Sigmoid colon (tissue), 7 donors: Measurements from ENCODE around the gene PARP6. TPM values are rescaled to one million over a fixed set of nuclear protein-coding genes. Genes with fewer than 3 reads are reported as not detected.
"Not testable (repeated sequence)": the region's sequence is repeated elsewhere in the genome, so short reads cannot be mapped to it uniquely, and the experiment has no call there.

Experiments used
- DNase-seq: peaks from one replicate; pipeline ENCODE4 v3.0.0-alpha.2; 2019
- H3K27ac ChIP-seq, 4 donors: fragments of 200-600 bp; sonication (generic); one replicate each; pipeline ENCODE4 v1.5.1; 2016 to 2019; ENCODE audit warnings: mild to moderate bottlenecking in 1 of 4
- H3K27me3 ChIP-seq, 3 donors: fragments of 200-600 bp; sonication (generic); one replicate each; pipeline ENCODE4 v1.5.1; 2019; ENCODE audit warnings: mild to moderate bottlenecking in 1 of 3
- H3K36me3 ChIP-seq, 4 donors: fragments of 200-600 bp; sonication (generic); one replicate each; pipeline ENCODE4 v1.5.1; 2016 to 2019
- H3K4me1 ChIP-seq, 4 donors: fragments of 200-600 bp; sonication (generic); one replicate each; pipeline ENCODE4 v1.5.1; 2017 to 2019
- H3K4me3 ChIP-seq, 4 donors: fragments of 200-600 bp; sonication (generic); one replicate each; pipeline ENCODE4 v1.5.1; 2017 to 2019; ENCODE audit warnings: mild to moderate bottlenecking in 2 of 4, moderate library complexity in 1 of 4
- H3K9me3 ChIP-seq, 4 donors: fragments of 200-600 bp in 3 of 4; sonication (generic) in 3 of 4; one replicate each; pipeline versions ENCODE4 v1.5.1 to v1.6.1; 2013 to 2019
- EP300 ChIP-seq, 4 donors: sonication (generic); formaldehyde crosslinking; IDR thresholded peaks; one replicate each; pipeline ENCODE4 v1.6.1; 2017; ENCODE audit warnings: antibody characterized with exemption in 4 of 4
- POLR2A ChIP-seq, 2 donors: fragments of 450-650 bp; IDR thresholded peaks; one replicate each; pipeline ENCODE4 v1.6.1; 2016; ENCODE audit warnings: antibody characterized with exemption in 2 of 2, mild to moderate bottlenecking in 2 of 2, moderate library complexity in 2 of 2
- POLR2AphosphoS5 ChIP-seq, 4 donors: sonication (generic); formaldehyde crosslinking; IDR thresholded peaks; one replicate each; pipeline ENCODE4 v1.6.1; 2017; ENCODE audit warnings: antibody characterized with exemption in 4 of 4
- WGBS, 2 donors: extraction: QIAGEN DNeasy Blood & Tissue Kit; methylation state at CpG; one replicate each; pipeline ENCODE4 v1.1.7; 2013; 5-methylcytosine and 5-hydroxymethylcytosine counted together
- intact Hi-C: fragments of 100-400 bp; cut with DNase I; formaldehyde crosslinking; loops from one replicate; pipeline ENCODE4 v1.15.1; 2023
- polyA plus RNA-seq, 3 donors: library from polyadenylated mRNA; stranded (reverse); fragments of 200-250 nt; gene quantifications; one replicate each; pipeline ENCODE4 v1.2.3, GENCODE V29; 2013
- total RNA-seq, 4 donors: library from RNA; depleted of rRNA; stranded (reverse); fragments of >200 nt; gene quantifications; one replicate each; pipeline ENCODE4 v1.1.0, GENCODE V29; 2016
- TF ChIP-seq, protein P1 (sequence below), 4 experiments: fragments of 450-650 bp in 3 of 4; fragments of 200-600 bp in 1 of 4; IDR thresholded peaks; one replicate each; pipeline ENCODE4 v1.5.1; 2016 to 2019; ENCODE audit warnings: antibody characterized with exemption in 4 of 4, mild to moderate bottlenecking in 3 of 4, moderate library complexity in 2 of 4
- donor health status: healthy with polysubstance abuse.
- donor health status: Bipolar disorder and iron deficiency.
- donor health status: healthy.

The PARP6 gene
- total and polyA plus RNA-seq, 7 donors: 12.5 to 103 (median 41.5) TPM

DNA sequence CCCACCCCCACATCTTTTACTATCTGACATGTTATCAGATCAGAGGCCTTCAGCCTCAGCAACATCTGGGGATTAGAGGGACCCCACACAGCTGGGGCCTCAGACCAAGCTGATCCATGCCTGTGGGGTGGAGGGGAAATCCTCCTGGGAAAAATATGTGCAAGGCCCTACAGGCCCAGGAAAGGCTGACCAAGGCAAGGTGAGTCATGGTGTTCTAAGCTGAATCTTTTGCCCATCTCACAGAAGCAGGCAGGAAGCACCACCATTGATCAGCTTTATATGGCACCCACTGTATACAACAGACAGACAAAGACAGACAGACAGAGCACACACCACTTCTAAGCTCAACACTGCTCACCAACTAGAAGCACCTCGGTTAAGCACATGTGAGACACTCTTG lies 12.4 kb upstream of the PARP6 start:
- no peaks in the 10 kb centered on the region for H3K36me3 ChIP-seq
- no peak overlapping the region for H3K4me3 ChIP-seq
- TF ChIP-seq POLR2A (IDR thresholded peaks at IDR 0.05) (no peak), POLR2AphosphoS5 (IDR thresholded peaks at IDR 0.05) (no peak), EP300 (IDR thresholded peaks at IDR 0.05) (no peak)
- TF ChIP-seq, protein P1, sequence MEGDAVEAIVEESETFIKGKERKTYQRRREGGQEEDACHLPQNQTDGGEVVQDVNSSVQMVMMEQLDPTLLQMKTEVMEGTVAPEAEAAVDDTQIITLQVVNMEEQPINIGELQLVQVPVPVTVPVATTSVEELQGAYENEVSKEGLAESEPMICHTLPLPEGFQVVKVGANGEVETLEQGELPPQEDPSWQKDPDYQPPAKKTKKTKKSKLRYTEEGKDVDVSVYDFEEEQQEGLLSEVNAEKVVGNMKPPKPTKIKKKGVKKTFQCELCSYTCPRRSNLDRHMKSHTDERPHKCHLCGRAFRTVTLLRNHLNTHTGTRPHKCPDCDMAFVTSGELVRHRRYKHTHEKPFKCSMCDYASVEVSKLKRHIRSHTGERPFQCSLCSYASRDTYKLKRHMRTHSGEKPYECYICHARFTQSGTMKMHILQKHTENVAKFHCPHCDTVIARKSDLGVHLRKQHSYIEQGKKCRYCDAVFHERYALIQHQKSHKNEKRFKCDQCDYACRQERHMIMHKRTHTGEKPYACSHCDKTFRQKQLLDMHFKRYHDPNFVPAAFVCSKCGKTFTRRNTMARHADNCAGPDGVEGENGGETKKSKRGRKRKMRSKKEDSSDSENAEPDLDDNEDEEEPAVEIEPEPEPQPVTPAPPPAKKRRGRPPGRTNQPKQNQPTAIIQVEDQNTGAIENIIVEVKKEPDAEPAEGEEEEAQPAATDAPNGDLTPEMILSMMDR (IDR thresholded peaks at IDR 0.05): no peak
- H3K9me3 ChIP-seq: no peaks in the 10 kb centered on the region
- DNase-seq: no peak
- WGBS, 2 donors: 94 to 98% methylated on average over 1 of the region's 1 CpG
- intact Hi-C loops: loop anchor here (5.0 kb wide), 1 partner anchor 87 kb away; the partner anchor contains the start of gene GRAMD2A
- no peak overlapping the region for H3K27ac ChIP-seq
- H3K4me1 ChIP-seq: no peaks in the 10 kb centered on the region
- H3K27me3 ChIP-seq: no peaks in the 10 kb centered on the region

DNA sequence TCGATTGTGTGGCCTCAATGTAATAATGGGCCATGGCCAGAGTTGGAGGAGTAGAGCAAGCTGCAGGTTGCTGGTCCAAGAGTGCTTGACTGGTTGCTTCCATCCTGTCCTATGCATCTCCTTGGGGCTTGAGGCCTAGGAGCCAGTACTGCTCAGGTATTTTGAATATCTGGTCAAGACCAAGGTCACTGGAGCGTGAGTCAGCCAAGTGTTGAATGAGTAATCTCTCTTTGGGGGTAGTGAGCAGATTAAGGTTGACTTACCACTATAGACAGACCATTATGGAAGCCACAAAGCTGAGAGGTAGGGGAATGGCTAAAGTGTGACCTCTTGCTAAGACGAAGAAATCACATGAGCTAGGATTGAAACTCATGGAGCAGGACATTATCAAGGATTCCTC lies 9.4 kb upstream of the PARP6 start:
- no peaks in the 10 kb centered on the region for H3K27me3 ChIP-seq
- H3K27ac ChIP-seq: no peak overlapping the region
- H3K9me3 ChIP-seq: no peaks in the 10 kb centered on the region
- no peak for DNase-seq
- H3K4me3 ChIP-seq: no peak overlapping the region
- no peaks in the 10 kb centered on the region for H3K36me3 ChIP-seq
- WGBS, 2 donors: 89 to 94% methylated on average over 3 of the region's 3 CpGs
- H3K4me1 ChIP-seq: no peaks in the 10 kb centered on the region
- intact Hi-C loops: no loop called here
- TF ChIP-seq EP300 (IDR thresholded peaks at IDR 0.05) (no peak), POLR2A (IDR thresholded peaks at IDR 0.05) (no peak), POLR2AphosphoS5 (IDR thresholded peaks at IDR 0.05) (no peak)
- TF ChIP-seq, protein P1 (IDR thresholded peaks at IDR 0.05): no peak

DNA sequence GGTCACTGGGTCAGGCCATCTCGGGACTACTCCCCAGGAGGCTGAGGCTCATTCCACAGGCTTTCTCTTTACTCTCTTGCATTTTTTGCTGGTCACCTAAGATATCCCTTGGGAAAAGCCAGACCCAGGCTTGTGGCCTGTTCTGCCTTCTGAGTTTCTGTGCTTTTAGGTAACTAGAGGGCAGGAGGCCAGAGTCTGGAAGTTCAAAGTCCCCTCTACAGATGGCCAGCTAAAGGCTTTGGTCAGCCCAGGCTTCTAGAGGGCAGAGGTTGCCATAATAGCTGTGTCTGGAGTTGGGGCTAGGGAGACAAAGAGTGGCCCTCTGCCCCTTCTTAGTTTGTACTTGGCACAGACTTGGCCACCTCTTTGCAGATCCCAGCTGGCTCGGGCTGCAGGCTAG lies 8.4 kb upstream of the PARP6 start:
- WGBS, 2 donors: 88% methylated on average over 2 of the region's 2 CpGs
- TF ChIP-seq POLR2AphosphoS5 (IDR thresholded peaks at IDR 0.05): no peak
- TF ChIP-seq, protein P1 (IDR thresholded peaks at IDR 0.05): no peak
- no peak for TF ChIP-seq EP300 (IDR thresholded peaks at IDR 0.05)
- TF ChIP-seq POLR2A (IDR thresholded peaks at IDR 0.05): no peak
- no peak overlapping the region for H3K4me3 ChIP-seq
- H3K4me1 ChIP-seq: no peaks in the 10 kb centered on the region
- DNase-seq: no peak
- no peaks in the 10 kb centered on the region for H3K9me3 ChIP-seq
- no peaks in the 10 kb centered on the region for H3K27me3 ChIP-seq
- intact Hi-C loops: no loop called here
- H3K27ac ChIP-seq: no peak overlapping the region
- H3K36me3 ChIP-seq: no peaks in the 10 kb centered on the region

DNA sequence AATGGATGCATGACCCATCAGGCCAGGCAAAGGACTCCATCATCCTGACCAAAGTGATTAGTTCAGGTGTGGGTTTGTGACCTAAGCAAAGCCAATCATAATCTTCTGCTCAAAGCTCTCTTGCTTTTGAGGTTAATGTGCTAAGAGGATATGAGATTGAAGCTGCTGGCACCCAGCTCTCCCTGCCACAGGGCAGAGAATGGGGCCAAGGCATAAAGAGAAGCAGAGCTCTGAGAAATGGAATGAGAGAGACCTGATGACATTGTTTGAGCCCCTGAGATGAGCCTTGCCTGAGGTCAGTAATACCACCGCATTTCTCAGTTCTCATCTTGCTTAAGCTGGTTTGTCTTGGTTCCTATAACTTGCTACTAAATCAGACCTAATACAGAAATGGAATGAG lies 6.4 kb upstream of the PARP6 start:
- Histone ChIP-seq H3K4me3 (no peak overlapping the region), H3K4me1 (no peaks in the 10 kb centered on the region), H3K36me3 (no peaks in the 10 kb centered on the region), H3K27me3 (no peaks in the 10 kb centered on the region), H3K27ac (no peak overlapping the region), H3K9me3 (no peaks in the 10 kb centered on the region)
- intact Hi-C loops: no loop called here
- DNase-seq: no peak
- 88 to 94% methylated on average over 1 of the region's 1 CpG for WGBS, 2 donors
- TF ChIP-seq, protein P1 (IDR thresholded peaks at IDR 0.05): no peak
- no peak for TF ChIP-seq POLR2A (IDR thresholded peaks at IDR 0.05)
- TF ChIP-seq EP300 (IDR thresholded peaks at IDR 0.05): no peak
- no peak for TF ChIP-seq POLR2AphosphoS5 (IDR thresholded peaks at IDR 0.05)

DNA sequence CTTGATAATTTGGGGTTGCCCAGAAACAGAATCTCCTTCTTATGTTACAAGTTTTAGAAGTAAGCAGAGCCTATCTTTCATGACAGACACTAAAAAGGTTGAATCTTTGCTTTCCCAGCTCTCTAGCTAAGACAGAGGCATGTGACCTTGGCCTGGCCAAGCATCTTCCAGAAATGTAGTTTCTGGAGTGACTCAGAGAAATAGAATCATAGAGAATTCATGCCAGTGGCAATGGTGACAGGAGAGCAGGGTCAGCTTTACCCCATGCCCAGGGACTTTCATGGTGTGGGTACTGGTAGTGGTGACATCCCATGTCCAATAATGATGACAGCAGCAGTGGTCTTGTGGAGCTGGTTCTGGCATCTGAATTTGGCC lies 4.0 kb upstream of the PARP6 start:
- no peak for DNase-seq
- TF ChIP-seq POLR2AphosphoS5 (IDR thresholded peaks at IDR 0.05) (no peak), POLR2A (IDR thresholded peaks at IDR 0.05) (no peak), EP300 (IDR thresholded peaks at IDR 0.05) (no peak)
- TF ChIP-seq, protein P1 (IDR thresholded peaks at IDR 0.05): no peak
- intact Hi-C loops: no loop called here

DNA sequence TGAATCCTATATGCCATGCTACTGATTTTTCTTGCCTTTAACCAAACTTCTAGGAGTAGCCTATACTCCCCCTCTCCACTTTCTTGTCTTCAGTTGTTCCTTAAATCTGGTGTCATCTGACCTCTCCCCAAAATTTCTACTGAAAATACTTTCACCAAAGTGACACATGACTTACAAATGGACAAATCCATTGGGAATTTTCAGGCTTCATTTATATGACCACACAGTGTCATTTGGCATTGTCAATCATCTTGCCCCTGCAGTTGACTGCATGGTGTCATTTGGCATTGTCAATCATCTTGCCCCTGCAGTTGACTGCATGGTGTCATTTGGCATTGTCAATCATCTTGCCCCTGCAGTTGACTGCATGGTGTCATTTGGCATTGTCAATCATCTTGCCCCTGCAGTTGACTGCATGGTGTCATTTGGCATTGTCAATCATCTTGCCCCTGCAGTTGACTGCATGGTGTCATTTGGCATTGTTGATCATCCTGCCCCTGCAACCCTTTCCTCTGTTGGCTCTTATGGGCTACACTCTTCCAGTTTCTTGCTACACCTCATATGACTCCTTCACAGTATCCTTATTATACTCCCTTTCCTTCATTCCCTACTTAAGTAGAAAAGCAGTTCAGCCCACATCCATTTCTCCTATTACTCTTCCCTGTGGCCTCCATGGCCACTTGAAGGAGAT lies 3.4 kb upstream of the PARP6 start:
- H3K4me1 ChIP-seq: peaks cover 0 to 20% (median 17%) of the 10 kb centered on the region in 4 donors
- H3K9me3 ChIP-seq, H3K4me3 ChIP-seq, H3K27ac ChIP-seq, H3K27me3 ChIP-seq, intact Hi-C loops, DNase-seq, H3K36me3 ChIP-seq: not testable (repeated sequence)

More for the DNA sequence above, 4.0 kb upstream of the PARP6 start:
- Histone ChIP-seq H3K9me3 (no peaks in the 10 kb centered on the region), H3K27ac (no peak overlapping the region), H3K4me3 (no peak overlapping the region), H3K36me3 (no peaks in the 10 kb centered on the region), H3K4me1 (peaks cover 0 to 14% (median 12%) of the 10 kb centered on the region in 4 donors), H3K27me3 (no peaks in the 10 kb centered on the region)
